ENCODE data around the gene ST8SIA6. TPM values are rescaled to one million over a fixed set of nuclear protein-coding genes. Genes with fewer than 3 reads are reported as not detected.
A peak's percentile ranks its signal among the peaks of the same experiment; 100 is the strongest.

ST8SIA6 gene
- total and polyA plus RNA-seq, 9 of the 15 experiments (the other 6 are each of a cell fraction or from before 2014, with no cell fraction given) = 0.69 to 6.7 (median 5.0) TPM

DNA sequence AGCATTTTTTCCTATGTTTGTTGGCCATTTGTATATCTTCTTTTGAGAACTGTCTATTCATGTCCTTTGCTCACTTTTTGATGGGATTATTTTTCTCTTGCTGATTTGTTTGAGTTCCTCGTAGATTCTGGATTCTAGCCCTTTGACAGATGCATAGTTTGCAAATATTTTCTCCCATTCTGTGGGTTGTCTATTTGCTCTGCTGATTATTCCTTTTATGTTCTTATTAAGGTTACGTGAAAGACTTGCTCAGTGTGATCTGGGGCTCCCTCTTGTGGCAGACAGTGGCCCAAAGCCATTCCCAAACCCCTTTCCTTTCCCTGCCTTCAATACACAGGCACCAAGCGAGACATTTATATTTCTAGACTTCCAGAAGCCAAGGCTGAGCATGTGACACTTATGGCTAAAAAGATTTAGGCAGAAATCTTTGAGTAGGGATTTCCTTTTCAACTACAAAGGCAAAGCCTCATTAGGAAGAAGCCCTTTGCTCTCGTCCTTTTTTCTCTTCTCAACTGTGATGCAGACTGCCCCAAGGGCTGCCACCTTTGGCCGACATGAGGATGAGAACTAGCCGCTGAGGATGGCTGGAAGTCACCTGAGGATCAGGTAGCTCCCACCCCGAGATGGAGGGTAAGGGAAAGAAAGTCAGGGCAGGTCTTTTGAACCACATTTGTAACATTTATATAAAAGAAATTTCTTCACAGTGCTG is 23.6 kb downstream of the ST8SIA6 start (continued):
- TF ChIP-seq LEF1 (IDR thresholded peaks at IDR 0.05) (peak; percentile 58; the same call in 1 of the 2 replicates), ZNF384 (IDR thresholded peaks at IDR 0.05; ENCODE audit: low read depth, low read length) (0 out of 2 replicates have a peak, but pooled peaks have one; percentile 13), DPF2 (IDR thresholded peaks at IDR 0.05) (peak; percentile 48; the same call in 1 of the 2 replicates), HMG20A (CRISPR knock-in tag; conservative IDR thresholded peaks at IDR 0.05) (no peak), ZFX (CRISPR knock-in tag; IDR thresholded peaks at IDR 0.05) (no peak), DDX20 (tag; IDR thresholded peaks at IDR 0.05; ENCODE audit: low read depth) (no peak), CC2D1A (IDR thresholded peaks at IDR 0.05) (peak; percentile 50; the same call in 1 of the 2 replicates), JUNB (CRISPR knock-in tag; conservative IDR thresholded peaks at IDR 0.05) (no peak), USF2 (CRISPR knock-in tag; IDR thresholded peaks at IDR 0.05) (no peak), ZNF592 (IDR thresholded peaks at IDR 0.05) (peak; percentile 94), RBM17 (IDR thresholded peaks at IDR 0.05; ENCODE audit: borderline replicate concordance, low read depth, low read length) (no peak), ESRRB (CRISPR knock-in tag; IDR thresholded peaks at IDR 0.05; ENCODE audit: borderline replicate concordance) (no peak), TCF3 (CRISPR knock-in tag; IDR thresholded peaks at IDR 0.05) (no peak), PHB2 (IDR thresholded peaks at IDR 0.05; ENCODE audit: low read depth) (no peak), HDAC1 (IDR thresholded peaks at IDR 0.05) (0 out of 4 replicates have a peak, but pooled peaks of 1 of the 2 experiments have one; percentile 9), ZEB2 (IDR thresholded peaks at IDR 0.05) (0 out of 2 replicates have a peak, but pooled peaks have one; percentile 30), NCOR1 (IDR thresholded peaks at IDR 0.05) (0 out of 2 replicates have a peak, but pooled peaks have one; percentile 19)
- TF ChIP-seq, protein P1, sequence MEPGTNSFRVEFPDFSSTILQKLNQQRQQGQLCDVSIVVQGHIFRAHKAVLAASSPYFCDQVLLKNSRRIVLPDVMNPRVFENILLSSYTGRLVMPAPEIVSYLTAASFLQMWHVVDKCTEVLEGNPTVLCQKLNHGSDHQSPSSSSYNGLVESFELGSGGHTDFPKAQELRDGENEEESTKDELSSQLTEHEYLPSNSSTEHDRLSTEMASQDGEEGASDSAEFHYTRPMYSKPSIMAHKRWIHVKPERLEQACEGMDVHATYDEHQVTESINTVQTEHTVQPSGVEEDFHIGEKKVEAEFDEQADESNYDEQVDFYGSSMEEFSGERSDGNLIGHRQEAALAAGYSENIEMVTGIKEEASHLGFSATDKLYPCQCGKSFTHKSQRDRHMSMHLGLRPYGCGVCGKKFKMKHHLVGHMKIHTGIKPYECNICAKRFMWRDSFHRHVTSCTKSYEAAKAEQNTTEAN (CRISPR knock-in tag; IDR thresholded peaks at IDR 0.05) = no peak
- TF ChIP-seq, protein P2, sequence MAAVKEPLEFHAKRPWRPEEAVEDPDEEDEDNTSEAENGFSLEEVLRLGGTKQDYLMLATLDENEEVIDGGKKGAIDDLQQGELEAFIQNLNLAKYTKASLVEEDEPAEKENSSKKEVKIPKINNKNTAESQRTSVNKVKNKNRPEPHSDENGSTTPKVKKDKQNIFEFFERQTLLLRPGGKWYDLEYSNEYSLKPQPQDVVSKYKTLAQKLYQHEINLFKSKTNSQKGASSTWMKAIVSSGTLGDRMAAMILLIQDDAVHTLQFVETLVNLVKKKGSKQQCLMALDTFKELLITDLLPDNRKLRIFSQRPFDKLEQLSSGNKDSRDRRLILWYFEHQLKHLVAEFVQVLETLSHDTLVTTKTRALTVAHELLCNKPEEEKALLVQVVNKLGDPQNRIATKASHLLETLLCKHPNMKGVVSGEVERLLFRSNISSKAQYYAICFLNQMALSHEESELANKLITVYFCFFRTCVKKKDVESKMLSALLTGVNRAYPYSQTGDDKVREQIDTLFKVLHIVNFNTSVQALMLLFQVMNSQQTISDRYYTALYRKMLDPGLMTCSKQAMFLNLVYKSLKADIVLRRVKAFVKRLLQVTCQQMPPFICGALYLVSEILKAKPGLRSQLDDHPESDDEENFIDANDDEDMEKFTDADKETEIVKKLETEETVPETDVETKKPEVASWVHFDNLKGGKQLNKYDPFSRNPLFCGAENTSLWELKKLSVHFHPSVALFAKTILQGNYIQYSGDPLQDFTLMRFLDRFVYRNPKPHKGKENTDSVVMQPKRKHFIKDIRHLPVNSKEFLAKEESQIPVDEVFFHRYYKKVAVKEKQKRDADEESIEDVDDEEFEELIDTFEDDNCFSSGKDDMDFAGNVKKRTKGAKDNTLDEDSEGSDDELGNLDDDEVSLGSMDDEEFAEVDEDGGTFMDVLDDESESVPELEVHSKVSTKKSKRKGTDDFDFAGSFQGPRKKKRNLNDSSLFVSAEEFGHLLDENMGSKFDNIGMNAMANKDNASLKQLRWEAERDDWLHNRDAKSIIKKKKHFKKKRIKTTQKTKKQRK (IDR thresholded peaks at IDR 0.05; ENCODE audit: borderline replicate concordance, low read depth, low read length) = no peak

Data from K562 (cell line).